IPS DF 4.7 (cell line): ENCODE data around the gene NAA38.

ENCODE experiments used
- DNase-seq: peaks from one replicate; pipeline ENCODE4 v3.0.0-alpha.2; 2013; ENCODE audit warnings: low spot score; ENCODE audit errors: extremely low read depth

The NAA38 gene

DNA sequence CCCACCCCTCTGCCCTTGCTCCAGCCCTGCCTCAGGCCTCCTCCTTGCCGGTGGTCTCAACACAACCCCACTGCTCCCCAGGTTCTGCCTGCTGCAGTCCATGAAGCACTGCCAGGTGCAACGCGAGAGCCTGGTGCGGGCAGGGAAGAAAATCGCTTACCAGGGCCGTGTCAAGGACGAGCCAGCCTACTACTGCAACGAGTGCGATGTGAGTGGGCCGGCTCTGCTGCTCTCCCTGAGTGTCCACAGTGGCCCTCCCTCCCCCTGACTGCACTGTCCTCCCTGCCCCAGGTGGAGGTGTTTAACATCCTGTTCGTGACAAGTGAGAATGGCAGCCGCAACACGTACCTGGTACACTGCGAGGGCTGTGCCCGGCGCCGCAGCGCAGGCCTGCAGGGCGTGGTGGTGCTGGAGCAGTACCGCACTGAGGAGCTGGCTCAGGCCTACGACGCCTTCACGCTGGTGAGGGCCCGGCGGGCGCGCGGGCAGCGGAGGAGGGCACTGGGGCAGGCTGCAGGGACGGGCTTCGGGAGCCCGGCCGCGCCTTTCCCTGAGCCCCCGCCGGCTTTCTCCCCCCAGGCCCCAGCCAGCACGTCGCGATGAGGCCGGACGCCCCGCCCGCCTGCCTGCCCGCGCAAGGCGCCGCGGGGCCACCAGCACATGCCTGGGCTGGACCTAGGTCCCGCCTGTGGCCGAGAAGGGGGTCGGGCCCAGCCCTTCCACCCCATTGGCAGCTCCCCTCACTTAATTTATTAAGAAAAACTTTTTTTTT, 4.3 kb downstream of the NAA38 start:
- no peak for DNase-seq

DNA sequence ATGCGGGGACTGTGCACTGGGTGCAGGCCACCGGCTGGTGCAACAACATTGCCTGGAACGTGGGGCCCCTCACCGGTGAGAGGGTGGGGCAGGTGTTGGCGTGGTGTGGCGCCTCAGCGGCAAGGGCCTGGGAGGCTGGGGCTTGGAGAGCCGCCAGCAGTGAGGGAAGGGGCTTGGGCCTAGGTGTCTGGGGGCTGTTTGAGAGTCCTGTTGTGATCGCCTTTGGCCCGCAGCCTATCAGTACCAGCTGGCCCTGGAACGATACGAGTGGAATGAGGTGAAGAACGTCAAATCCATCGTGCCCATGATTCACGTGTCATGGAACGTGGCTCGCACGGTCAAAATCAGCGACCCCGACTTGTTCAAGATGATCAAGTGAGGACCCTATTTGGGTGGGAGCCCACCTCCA, 5.1 kb downstream of the NAA38 start:
- DNase-seq: no peak

DNA sequence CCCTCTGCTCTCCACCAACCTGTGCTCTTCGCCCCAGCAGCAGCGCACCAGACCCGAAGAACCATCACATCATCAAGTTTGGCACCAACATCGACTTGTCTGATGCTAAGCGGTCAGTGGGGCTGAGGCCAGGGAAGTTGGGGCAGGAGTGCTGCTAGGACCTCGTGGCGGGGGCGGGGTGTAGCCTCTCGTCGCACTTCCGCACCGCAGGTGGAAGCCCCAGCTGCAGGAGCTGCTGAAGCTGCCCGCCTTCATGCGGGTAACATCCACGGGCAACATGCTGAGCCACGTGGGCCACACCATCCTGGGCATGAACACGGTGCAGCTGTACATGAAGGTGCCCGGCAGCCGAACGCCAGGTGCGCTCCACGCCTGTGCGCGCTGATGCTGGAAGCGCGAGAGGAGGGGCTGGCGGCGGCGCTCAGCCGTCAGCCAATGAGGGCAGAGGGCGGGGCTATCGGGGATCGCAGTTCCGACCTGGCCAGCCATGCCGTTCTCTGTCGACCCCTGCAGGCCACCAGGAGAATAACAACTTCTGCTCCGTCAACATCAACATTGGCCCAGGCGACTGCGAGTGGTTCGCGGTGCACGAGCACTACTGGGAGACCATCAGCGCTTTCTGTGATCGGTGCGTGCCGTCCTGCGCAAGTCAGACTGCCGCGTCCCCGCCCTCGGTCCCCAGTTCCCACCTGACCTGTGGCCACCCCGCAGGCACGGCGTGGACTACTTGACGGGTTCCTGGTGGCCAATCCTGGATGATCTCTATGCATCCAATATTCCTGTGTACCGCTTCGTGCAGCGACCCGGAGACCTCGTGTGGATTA, 5.7 kb downstream of the NAA38 start:
- no peak for DNase-seq

DNA sequence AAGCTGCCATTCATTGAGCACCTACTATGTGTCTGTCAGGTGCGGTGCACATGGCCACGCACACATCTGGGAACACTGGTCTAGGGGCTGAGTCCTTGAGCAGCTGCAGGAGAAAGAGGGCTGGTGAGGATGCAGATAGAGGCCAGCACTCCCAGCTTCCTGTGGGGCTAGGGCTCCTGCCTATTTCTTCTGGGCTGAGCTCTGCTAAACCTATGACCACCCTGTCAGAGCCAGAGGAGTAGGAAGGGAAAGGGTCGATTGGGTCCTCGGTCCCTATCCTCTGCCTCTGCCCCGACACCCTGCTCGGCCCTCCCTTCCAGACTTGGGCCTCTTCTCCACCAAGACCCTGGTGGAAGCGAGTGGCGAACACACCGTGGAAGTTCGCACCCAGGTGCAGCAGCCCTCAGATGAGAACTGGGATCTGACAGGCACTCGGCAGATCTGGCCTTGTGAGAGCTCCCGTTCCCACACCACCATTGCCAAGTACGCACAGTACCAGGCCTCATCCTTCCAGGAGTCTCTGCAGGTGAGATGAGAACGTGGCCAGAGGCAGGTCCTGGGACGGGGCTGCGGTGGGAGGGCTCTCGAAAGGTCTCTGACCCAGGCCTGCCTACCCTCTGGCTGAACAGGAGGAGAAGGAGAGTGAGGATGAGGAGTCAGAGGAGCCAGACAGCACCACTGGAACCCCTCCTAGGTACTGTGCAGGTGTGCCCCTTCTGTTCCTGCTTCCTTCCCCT, 6.5 kb downstream of the NAA38 start:
- DNase-seq: no peak

DNA sequence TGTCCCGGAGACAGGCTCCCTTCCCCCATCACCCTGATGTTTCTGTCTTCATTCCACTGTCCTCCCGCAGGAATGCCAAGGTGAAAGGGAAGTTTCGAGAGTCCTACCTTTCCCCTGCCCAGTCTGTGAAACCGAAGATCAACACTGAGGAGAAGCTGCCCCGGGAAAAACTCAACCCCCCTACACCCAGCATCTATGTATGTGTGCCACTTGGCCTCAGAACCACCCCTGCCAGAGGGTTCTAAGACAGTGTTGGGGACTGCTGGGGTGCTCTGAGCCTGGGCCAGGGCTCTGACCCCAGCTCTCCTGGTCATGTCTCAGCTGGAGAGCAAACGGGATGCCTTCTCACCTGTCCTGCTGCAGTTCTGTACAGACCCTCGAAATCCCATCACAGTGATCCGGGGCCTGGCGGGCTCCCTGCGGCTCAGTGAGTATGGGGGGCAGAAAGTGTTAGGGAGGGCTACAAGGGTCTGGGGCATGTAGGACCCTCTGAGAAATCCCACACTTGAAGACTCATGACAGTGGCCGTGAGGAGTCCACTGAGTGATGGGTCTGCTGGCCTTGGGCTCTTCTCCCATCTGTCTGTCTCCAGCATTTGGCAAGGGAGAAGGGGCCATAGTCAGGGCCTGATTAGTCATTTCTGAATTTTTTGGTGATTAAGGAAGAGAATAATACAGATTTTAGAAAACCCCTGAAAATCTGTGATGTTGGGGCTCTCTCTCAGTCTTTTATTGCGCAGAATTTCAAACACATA, 7.4 kb downstream of the NAA38 start:
- no peak for DNase-seq

DNA sequence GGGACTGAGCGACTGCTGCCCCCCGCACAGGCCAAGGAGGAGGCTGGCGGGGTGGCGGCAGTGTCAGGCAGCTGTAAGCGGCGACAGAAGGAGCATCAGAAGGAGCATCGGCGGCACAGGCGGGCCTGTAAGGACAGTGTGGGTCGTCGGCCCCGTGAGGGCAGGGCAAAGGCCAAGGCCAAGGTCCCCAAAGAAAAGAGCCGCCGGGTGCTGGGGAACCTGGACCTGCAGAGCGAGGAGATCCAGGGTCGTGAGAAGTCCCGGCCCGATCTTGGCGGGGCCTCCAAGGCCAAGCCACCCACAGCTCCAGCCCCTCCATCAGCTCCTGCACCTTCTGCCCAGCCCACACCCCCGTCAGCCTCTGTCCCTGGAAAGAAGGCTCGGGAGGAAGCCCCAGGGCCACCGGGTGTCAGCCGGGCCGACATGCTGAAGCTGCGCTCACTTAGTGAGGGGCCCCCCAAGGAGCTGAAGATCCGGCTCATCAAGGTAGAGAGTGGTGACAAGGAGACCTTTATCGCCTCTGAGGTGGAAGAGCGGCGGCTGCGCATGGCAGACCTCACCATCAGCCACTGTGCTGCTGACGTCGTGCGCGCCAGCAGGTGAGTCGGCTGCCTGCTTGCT, 8.1 kb downstream of the NAA38 start:
- DNase-seq: no peak

DNA sequence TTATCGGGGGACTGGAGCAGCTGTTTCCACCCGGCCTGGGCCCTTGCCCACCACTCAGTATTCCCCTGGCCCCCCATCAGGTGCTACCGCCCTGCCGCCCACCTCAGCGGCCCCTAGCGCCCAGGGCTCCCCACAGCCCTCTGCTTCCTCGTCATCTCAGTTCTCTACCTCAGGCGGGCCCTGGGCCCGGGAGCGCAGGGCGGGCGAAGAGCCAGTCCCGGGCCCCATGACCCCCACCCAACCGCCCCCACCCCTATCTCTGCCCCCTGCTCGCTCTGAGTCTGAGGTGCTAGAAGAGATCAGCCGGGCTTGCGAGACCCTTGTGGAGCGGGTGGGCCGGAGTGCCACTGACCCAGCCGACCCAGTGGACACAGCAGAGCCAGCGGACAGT, 8.6 kb downstream of the NAA38 start:
- DNase-seq: no peak

DNA sequence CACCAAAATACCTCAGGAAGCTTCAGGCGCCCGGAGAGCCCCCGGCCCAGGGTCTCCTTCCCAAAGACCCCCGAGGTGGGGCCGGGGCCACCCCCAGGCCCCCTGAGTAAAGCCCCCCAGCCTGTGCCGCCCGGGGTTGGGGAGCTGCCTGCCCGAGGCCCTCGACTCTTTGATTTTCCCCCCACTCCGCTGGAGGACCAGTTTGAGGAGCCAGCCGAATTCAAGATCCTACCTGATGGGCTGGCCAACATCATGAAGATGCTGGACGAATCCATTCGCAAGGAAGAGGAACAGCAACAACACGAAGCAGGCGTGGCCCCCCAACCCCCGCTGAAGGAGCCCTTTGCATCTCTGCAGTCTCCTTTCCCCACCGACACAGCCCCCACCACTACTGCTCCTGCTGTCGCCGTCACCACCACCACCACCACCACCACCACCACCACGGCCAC, 9.2 kb downstream of the NAA38 start:
- DNase-seq: no peak

DNA sequence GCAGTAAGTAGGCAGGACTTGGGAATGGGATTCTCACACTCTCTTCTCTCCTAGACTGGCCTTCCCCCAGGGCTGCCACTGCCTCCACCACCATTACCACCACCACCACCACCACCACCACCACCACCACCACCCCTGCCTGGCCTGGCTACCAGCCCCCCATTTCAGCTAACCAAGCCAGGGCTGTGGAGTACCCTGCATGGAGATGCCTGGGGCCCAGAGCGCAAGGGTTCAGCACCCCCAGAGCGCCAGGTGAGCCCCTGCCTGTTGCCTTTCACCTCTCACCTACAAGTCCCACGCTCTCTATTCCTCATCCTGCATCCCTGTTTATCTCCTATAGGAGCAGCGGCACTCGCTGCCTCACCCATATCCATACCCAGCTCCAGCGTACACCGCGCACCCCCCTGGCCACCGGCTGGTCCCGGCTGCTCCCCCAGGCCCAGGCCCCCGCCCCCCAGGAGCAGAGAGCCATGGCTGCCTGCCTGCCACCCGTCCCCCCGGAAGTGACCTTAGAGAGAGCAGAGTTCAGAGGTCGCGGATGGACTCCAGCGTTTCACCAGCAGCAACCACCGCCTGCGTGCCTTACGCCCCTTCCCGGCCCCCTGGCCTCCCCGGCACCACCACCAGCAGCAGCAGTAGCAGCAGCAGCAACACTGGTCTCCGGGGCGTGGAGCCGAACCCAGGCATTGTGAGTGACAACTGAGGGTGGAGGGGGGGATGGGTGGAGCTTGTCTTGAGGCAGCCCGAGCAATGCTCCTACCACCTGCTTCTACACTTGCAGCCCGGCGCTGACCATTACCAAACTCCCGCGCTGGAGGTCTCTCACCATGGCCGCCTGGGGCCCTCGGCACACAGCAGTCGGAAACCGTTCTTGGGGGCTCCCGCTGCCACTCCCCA, 10.3 kb downstream of the NAA38 start:
- DNase-seq: no peak

DNA sequence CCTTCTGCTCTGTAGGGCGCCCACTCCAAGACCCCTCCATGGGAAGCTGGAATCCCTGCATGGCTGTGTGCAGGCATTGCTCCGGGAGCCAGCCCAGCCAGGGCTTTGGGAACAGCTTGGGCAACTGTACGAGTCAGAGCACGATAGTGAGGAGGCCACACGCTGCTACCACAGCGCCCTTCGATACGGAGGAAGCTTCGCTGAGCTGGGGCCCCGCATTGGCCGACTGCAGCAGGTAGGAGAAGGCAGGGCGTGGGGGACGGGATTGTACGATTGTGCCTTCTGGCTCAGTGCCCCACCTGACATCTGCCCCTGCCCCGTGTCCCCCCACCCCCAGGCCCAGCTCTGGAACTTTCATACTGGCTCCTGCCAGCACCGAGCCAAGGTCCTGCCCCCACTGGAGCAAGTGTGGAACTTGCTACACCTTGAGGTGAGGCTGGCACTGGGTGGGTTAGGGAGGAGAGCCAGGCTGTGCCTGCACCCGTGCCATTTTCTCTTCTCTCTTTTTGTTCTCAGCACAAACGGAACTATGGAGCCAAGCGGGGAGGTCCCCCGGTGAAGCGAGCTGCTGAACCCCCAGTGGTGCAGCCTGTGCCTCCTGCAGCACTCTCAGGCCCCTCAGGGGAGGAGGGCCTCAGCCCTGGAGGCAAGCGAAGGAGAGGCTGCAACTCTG, 11.2 kb downstream of the NAA38 start:
- no peak for DNase-seq

DNA sequence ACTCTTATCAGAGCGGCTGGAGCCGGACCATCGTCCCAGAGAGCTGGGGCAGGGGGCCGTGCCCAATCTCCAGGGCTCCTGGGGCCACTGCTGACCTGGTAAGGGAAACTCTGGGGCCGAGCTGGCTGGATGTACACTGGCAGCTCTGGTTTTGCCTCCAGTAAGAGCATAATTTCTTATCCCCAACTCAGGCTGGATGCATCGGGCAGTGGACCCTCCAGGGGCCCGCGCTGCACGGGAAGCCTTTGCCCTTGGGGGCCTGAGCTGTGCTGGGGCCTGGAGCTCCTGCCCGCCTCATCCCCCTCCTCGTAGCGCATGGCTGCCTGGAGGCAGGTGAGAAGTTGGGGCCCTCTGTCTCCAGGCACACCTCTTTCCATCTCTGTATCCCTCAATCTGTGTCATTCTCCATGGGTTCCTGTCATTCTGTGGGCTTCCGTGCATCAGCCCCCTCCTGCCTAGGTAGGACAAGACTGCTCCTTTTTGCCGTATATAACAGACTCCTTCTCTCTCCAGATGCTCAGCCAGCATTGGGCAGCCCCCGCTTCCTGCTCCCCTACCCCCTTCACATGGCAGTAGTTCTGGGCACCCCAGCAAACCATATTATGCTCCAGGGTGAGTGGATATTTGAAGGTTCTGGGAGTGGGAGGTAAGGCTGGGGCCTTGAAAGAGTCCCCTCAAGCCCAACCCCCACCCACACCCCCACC, 11.8 kb downstream of the NAA38 start:
- DNase-seq: no peak

DNA sequence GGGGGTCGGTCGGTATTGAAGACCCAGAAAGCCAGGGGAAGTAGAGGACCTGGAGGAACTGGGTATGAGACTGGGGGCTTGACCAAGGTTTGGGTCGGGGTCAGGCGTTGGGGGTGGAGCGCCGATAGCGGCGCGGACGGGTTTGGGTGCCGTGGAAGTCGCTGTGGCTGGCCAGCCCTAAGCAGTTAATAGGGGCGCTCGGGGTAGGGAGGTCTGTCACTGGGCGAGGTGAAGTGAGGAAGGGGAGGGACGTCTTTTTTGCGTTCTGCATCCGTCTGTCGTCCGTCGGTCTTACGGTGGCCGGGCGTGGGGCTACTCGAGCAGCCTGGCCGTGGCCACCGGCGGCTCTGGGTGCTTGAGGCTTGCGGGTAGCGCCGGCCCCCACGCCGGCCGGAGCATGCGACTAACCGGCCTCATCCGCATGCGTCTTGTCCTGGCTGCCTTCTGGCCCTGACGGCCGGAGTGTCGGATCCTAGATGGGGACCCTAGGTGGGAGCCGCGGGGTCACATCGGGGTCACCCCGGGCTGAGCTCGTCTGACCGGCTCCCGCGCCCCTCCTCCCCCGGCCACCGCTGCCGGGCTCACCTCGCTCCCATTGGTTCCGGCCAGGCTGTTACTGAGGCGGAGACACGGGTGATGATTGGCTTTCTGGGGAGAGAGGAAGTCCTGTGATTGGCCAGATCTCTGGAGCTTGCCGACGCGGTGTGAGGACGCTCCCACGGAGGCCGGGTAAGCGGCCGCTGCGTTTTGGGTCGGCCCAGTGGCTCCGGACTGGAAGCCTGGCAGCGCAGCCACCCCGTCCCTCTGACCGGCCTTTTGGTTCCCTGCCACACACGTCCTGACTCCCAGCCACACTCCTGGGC, 12.8 kb downstream of the NAA38 start:
- no peak for DNase-seq

DNA sequence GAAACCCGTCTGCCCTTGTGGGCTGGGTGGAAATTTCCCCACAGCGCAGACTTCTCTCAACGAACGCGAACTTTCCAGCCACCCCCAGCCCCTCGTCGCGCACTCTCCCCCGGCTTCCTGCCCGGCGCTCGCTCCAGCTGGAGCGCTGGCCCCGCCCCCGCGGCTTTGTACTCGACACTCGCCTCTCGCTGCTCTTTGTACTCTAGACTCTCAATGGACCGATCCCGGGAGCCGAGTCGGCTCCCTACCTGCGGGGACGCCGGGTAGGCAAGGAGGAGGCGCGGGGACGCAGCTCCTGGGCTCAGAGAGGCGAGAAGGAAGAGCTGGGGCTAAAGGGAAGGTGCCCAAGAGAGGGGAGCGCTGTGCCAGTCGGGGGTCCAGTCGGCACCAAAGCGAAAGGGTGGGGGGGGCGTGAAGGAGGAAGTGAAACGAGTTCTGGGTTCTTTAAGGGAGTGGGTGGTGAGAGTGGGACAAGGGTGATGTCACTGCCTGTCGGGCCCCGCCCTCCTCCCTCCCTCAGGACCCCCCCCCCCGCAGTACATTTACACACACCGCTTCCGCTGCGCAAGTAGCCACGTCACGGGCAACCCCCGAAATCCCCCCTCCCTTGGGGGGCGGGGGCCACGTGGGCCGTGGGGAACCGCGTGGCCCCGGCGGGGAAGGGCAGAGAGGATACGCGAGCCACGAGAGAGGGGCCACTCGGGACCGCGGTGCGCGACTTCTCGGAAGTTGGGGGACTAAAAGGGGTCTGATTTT, 13.6 kb downstream of the NAA38 start:
- no peak for DNase-seq

DNA sequence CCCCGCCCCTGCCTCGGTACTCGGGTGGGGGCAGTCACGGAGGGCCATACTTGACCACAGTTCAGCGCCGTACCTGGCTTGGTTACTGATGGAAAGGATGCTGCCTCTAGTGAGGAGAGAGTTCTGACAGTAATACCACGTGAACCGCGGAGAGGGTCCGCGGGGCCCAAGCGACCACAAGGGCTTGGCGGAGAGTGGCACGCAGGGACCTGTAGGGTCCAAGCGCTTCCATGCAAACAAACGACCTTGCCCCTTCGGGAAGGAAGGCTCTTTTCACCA, 14.2 kb downstream of the NAA38 start:
- DNase-seq: no peak

DNA sequence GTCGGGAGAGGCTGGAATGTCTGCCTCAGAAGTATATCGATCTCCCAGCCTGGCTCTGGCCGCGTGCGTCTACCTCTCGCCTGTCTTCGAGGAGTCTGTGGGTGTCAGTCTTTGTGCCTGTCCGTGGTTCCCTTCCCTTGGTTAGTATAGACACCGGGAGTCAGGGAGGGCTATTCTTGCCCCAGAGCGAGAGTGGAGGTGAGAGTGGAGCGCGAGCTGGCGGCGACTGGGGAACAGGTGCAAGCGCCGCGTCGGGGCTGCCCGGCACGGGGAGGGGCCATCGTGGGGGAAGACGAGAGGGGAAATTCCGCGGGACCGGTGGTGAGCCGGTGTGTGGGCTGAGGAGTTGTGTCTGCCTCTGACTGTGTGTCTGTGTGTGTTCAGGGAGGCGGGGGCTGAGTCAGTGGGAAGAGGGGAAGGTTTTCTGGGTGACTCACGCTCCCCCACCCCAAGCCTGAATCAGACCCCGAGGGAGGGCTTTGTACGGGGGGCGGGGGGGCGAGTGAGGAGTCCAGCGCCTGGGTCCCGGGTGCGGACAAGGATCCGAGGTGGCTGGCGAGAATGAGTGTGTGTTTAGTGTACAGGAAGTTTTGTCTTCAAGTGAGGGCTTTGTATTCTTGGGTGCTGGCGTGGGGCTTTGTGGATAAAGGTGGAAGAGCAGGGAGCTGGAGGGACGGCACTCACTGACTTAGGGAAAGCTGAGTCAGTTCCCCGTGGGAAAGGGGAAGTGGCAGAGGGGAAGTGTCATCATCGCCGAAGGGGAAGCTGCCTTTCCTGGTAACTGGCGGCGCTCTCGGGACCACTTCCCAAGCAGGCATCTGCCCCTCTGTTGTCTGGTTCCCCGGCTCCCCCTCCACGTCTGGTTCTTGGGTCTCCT, 14.7 kb downstream of the NAA38 start:
- DNase-seq: no peak

DNA sequence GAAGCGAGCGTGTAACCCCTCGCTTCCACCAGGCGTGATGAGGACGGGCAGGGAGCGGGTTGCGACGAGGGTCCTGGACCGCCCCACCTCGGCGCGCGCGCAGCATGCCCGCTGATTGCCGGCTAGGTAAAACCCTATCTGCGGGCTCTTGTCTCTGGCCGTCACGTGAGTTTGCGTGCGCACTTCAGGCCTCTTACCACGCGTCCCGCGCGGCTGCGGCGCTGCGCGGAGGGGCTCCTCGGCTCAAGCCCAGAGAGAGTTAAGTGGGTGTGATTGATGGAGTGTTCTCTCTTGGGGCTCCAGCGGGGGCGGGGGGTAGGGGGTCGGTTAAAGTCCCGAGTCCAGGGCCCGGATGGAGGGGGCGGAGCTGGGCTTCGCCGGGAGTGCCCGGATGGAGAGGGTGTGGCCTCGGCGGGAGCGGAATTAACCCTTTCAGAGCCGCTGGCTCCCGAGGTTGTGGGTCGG, 15.4 kb downstream of the NAA38 start:
- DNase-seq: no peak
